NOMO-1 treated with dmso at 0.1 percent for 144 hours (cell line): ENCODE results near the gene AQP10.
"Not testable (repeated sequence)": the region's sequence is repeated elsewhere in the genome, so short reads cannot be mapped to it uniquely, and the experiment has no call there.

ENCODE experiments used
- DNase-seq: peaks from one replicate; lab custom pipeline; 2025; ENCODE audit not compliant: unreplicated experiment; lab: John Stamatoyannopoulos, UW

AQP10 gene, protein sequence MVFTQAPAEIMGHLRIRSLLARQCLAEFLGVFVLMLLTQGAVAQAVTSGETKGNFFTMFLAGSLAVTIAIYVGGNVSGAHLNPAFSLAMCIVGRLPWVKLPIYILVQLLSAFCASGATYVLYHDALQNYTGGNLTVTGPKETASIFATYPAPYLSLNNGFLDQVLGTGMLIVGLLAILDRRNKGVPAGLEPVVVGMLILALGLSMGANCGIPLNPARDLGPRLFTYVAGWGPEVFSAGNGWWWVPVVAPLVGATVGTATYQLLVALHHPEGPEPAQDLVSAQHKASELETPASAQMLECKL

DNA sequence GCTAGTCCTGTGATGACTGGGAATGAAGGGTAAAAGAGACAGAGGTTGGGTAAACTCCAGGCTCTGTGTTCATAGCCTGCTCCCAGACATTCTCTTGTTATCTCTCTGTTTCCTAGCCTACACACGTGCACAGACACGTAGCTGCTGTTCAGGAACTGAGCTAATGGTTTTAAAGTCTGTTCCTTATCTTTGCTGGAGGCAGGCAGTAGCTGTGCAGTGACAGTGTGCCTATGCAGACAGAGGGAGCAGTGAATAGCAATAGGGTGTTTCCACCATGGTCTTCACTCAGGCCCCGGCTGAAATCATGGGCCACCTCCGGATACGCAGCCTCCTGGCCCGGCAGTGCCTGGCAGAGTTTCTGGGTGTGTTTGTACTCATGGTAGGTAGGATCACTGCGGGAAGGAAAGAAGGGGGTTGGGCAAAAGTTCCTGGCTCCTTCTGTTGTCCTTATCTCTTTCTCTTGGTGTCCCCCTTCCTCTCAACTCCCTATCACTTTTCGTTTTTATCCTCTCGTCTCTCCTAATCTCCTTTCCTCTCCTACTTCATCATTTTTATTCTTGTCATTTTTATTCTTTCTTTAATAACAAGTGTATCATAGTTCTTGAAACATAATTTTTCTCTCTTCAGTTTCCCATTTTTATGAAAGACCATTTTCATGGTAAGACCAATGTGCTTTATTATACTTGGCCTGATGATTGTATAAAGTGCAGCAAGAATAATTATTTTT lies at the start of gene AQP10:
AQP10 (plus strand) TSS at position 212 of the 727 bp plus-strand sequence; CDS start at position 275, 63 bp downstream.
- no peak for DNase-seq

DNA sequence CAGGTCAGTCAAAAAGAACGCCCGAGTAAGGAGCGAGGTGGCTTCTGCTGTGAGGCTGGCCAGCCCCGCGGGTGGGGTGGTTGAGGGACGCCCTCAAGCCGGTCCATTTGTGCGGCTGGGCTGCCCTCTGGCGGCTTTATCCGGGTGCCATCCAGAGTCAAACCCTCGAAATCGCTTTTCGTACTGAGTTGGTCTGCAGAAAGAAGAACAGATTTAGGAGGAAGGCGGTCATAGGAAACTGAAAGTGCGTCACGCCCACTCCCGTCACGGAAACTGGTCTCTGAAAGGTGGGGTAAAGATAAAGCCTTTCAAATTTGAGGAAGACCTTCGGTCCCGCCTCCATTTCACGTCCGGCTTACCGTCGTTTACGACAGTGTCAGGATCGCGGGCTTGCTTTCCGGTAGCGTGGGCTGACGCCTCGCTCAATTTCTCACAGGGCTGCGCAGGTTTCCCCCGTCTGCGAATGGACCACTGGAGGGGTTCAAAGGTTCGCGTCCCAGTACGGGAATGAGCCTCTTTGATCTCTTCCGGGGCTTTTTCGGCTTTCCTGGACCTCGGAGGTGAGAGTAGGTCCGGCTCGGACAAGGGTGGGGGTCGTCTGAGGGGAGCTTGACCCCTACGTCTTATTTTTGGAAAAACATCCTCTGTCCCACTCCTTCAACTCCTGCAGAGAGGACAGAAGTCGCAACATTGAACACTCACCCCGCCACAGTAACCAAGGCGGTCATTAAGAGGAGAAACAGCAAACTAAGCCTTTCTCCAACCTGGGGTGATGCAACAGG lies 48.5 kb upstream of the AQP10 start, which contains the start of gene HAX1:
HAX1 (plus strand) TSS at position 413 of the 782 bp plus-strand sequence; CDS start at position 508, 95 bp downstream.
- peak; percentile 98 for DNase-seq

DNA sequence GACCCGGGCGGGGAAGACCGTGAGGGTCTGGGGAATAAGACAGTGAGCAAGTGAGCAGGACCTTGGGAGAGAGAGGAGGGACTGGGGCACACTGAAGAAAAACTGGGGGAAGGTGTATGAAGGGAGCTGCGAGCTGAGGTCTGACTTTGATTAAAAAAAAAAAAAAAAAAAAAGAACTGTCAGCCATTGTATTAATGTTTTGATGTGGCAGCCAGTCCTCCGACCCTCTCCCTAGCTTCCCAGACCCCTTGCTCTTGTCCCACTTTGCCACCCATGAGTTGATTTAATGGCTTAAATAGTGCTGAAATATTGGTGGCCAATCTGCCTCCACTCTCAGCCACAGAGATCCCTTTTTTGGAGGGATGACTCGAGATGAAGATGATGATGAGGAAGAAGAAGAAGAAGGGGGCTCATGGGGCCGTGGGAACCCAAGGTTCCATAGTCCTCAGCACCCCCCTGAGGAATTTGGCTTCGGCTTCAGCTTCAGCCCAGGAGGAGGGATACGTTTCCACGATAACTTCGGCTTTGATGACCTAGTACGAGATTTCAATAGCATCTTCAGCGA lies 47.8 kb upstream of the AQP10 start:
- DNase-seq = no peak

DNA sequence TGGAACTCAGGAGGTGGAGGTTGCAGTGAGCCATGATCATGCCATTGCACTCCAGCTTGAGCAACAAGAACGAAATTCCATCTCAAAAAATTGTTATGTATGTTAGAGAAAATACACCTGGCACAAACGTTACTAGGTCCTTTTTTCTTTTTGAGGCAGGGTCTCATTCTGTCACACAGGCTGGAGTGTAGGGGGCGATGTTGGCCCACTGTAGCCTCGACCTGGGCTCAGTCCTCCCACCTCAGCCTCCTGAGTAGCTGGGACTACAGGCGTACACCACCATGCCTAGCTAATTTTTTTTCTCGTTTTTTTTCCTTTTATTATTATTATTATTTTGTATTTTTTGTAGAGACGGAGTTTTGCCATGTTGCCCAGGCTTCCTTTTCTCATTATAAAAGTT lies 44.1 kb upstream of the AQP10 start:
- no peak for DNase-seq

DNA sequence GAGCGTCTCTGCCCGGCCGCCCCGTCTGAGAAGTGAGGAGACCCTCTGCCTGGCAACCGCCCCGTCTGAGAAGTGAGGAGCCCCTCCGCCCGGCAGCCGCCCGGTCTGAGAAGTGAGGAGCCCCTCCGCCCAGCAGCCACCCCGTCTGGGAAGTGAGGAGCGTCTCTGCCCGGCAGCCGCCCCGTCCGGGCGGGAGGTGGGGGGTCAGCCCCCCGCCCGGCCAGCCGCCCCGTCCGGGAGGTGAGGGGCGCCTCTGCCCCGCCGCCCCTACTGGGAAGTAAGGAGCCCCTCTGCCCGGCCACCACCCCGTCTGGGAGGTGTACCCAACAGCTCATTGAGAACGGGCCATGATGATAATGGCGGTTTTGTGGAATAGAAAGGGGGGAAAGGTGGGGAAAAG lies 33.3 kb upstream of the AQP10 start:
- DNase-seq = not testable (repeated sequence)

DNA sequence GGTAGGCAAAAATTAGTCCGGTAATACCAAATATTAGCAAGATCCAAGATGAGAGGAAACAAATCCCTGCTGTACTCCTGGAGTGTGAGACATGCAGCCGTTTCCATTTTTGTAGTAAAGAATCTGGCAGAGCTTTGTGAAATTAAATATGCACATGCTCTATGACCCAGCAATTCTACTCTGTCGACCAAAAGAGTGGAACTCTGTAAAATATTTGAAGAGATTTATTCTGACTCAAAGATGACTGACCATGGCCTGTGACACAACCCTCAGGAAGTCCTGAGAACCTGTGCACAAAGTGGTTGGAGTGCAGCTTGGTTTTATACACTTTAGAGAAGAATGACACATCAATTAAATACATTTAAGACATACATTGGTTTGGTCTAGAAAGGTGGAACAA lies 32.2 kb upstream of the AQP10 start:
- DNase-seq = no peak

DNA sequence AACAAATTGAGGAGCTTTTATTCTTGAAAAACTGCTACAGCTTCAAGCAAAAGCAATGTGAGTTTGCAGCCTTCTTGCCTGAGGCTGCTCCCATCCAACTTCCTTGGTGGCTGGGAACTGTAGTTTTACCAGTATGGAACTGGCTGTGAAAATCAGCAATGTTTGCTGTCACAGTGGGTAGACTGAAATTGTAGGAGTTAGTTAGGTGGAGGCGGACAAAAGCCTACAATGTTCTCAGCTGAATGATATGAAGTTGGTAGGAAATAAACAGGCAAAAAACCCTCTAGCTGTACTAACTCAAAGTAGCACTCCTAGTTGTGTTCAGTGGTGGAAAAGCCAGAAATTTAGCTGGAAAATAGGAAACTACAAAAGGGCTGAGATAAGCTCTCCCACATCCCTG lies 30.0 kb upstream of the AQP10 start:
- no peak for DNase-seq

DNA sequence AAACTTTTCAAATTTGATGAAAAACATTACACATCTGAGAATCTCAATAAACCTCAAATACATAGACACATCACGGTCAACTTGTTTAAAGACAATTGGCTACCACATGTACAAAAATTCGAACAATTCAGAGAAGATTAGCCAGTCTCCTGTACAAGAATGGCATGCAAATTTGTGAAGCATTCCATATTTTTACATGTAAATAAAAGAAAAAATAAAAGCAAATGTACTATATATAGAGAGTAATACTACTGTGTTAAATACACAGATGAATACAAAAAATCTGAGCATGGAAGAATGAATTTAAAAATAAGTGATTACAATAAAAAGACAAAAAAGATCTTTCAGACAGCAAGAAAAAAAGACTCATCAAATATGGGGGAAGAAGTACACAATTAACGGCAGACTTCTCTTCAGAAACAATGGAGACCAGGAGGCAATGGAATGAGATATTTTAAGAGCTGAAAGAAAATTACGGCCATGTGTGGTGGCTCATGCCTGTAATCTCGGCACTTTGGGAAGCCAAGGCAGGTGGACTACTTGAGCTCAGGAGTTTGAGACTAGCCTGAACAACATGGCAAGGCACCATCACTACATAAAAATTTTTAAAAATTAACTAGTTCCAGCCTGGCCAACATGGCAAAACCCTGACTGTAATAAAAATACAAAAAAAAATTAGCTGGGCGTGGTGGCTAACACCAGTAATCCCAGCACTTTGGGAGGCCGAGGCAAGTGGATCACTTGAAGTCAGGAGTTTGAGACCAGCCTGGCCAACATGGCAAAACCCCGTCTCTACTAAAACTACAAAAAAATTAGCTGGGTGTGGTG lies 25.3 kb upstream of the AQP10 start:
- no peak for DNase-seq

DNA sequence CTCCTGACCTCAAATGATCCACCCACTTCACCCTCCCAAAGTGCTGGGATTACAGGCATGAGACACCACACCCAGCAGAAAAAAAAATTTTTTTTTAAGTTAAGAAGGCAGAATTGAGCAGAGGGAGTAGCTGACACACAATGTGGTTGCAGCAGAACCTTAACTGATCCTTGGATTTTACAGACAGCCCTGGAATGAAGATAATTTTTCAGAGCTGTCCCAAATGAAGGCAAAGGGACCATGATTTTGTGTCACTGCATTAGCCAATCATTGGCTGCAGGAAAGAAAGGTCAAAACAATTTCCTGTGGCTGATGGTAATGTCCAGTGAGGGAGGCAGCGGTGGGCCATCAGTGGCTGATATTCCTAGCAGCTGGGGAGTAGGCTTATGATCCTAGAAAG lies 19.3 kb upstream of the AQP10 start:
- DNase-seq = no peak

DNA sequence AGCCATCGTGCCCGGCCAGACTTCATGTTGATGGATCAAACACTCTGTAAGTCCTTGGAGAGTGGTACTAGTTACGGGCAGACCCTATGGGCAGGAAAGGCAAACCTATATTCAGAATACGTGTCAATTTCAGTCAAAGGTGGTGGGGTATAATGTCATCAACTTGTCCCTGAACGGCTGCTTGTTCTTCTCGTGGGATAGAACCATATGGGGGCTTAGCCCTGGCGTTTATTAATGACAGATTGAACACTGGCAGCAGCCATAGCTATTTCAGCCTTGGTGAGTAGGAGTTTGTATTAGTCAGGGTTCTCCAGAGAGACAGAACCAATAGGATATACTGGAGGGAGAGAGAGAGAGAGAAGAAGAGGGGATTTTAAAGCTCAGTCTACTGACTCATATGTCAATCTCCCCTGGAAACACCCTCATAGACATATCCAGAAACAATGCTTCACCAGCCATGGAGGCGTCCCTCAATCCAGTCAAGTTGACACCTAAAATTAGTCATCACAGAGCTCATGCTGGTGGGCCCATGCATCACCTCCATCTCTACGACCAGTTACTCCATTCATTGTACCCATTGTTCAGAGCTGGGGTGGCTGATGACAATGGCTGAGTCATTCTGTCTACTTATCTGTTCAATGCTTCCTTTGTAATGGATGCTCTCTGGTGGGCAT lies 16.1 kb upstream of the AQP10 start:
- no peak for DNase-seq

DNA sequence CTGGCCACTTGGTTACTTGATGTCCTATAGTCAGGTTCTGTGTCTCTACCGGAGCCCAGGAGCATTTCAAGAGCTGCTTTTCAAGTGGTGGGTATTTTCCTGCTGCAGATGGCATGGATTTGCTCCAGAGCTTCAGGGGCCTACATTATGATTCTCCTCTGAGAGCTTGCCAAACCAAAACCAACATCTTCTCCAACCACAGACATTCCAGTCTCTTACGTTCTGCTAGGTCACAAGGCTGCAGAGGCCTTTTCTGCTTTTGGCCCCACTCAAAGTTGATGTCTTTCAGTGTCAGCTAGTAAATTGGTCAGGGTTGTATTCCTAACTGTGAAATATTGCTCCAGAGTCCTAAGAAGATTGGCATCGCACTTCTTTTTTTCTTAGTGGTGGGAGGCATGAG lies 14.7 kb upstream of the AQP10 start:
- DNase-seq = no peak

DNA sequence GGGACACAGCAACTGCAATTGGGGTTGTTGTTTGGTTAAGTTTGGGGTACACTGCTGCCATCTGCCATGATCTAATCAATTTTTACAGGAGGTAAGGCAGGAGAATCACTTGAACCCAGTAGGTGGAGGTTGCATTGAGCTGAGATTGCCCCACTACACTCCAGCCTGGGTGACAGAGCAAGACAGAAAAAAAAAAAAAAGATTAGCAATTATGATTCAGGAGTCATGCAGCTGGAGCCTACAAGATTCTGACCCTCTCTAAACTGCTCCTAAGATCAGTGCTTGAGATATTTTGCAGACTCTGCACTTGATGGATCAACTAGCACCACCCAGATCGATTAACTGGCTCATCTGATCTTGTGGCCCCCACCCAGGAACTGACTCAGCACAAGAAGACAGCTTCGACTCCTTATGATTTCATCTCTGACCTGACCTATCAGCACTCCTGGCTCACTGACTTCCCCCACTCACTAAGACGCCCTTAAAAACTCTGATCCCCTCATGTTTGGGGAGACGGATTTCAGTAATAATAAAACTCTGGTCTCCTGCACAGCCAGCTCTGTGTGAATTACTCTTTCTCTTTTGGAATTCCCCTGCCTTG lies 13.1 kb upstream of the AQP10 start:
- not testable (repeated sequence) for DNase-seq

DNA sequence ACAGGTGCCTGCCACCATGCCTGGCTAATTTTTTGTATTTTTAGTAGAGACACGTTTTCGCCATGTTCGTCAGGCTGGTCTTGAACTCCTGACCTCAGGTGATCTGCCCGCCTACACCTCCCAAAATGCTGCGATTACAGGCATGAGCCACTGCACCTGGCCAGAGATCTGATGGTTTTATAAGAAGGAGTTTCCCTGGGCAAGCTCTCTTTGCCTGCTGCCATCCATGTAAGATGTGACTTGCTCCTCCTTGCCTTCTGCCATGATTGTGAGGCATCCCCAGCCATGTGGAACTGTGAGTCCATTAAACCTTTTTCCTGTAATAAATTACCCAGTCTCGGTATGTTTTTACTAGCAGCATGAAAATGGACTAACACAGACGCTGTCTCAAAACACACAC lies 11.8 kb upstream of the AQP10 start:
- DNase-seq = not testable (repeated sequence)

DNA sequence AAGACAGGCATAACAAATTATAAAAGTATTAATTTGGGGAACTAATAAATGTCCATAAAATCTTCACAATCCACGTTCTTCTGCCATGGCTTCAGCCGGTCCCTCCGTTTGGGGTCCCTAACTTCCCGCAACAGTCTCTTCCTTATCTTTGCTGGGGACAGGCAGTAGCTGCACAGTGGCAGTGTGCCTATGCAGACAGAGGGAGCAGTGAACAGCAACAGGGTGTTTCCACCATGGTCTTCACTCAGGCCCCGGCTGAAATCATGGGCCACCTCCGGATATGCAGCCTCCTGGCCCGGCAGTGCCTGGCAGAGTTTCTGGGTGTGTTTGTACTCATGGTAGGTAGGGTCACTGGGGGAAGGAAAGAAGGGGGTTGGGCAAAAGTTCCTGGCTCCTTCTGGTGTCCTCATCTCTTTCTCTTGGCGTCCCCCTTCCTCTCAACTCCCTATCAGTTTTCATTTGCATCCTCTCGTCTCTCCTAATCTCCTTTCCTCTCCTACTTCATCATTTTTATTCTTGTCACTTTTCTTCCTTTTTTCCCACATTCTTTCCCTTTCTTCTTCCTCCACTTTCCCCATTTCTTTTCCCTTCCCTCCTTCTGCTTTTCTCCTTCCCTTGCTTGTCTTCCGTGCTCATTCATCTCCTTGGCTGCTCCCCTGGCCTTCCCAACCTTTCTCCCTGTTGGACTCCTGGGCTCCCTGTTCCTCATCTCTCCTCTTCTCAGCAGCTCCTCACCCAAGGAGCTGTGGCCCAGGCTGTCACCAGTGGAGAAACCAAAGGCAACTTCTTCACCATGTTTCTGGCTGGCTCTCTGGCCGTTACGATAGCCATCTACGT lies 8.4 kb upstream of the AQP10 start:
- not testable (repeated sequence) for DNase-seq

DNA sequence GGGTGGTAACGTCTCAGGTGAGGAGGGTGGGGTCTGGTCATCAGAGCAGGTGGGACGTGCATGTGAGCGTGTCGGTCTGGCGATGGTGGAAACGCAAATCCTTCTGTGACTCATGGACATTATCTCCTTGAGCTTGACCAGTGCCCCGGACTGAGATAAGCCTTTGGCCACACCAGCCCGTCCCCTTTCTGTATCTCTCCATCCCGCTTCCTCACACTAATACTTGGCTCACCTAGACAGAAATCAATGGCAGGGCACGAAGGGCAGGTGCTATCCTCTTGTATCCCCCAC lies 7.9 kb upstream of the AQP10 start:
- no peak for DNase-seq

DNA sequence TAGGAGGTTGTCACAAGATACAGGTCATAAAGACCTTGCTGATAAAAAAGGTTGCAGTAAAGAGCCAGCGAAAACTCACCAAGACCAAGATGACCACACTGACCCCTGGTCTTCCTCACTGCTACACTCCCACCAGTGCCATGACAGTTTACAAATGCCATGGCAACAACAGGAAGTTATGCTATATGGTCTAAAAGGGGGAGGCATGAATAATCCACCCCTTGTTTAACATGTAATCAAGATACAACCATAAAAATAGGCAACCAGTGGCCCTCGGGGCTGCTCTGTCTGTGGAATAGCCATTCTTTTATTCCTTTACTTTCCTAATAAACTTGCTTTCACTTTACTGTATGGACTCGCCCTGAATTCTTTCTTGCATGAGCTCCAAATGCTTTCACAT lies 6.7 kb upstream of the AQP10 start:
- not testable (repeated sequence) for DNase-seq

DNA sequence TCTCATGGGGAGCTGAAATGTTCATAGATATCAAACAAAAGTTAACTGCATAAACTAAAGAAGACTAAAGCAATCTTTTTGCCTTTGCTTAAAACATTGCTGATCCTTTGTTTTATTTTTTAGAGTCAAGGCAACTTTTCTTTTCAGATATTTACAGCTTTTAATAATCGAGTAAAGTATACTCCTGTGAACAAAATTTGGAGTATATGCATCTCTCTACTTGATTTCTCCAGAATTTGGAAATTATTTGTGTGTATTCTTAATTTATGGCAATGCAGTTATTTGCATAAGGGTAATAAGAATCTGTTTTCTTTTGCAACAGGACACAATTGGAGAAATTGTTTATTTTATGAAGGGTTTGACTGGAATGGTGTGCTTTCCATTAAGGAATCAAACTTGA lies 4.2 kb upstream of the AQP10 start:
- DNase-seq = no peak

DNA sequence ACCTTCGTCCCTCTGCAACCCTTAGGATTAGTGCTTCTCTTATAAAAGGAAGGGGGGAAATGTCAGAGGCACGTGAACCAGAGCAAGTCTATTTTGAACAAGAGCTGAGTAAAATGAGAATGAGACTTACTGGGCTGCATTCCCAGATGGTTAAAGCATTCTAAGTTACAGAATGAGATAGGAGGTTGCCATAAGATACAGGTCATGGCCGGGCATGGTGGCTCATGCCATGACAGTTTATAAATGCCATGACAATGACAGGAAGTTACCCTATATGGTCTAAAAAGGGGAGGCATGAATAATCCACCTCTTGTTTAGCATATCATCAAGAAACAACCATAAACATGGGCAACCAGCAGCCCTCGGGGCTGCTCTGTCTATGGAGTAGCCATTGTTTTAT lies 2.5 kb upstream of the AQP10 start:
- no peak for DNase-seq

DNA sequence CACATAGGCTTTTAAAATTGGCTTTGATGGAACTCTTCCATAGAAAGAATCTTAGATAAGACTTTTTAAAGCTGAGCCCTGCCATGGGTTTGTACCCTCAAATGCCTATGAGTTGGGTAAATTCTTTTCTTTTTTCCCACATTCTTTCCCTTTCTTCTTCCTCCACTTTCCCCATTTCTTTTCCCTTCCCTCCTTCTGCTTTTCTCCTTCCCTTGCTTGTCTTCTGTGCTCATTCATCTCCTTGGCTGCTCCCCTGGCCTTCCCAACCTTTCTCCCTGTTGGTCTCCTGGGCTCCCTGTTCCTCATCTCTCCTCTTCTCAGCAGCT lies 679 bp downstream of the AQP10 start:
- DNase-seq = not testable (repeated sequence)
